WTC11 (cell line): Measurements from ENCODE around the gene RBM20. TPM values are rescaled to one million over a fixed set of nuclear protein-coding genes. Genes with fewer than 3 reads are reported as not detected.
A peak's percentile ranks its signal among the peaks of the same experiment; 100 is the strongest.

ENCODE experiments used
- ATAC-seq: fragments of 200-7000 bp; cut with Tn5 transposase; 2 replicates; pipeline ENCODE4 v1.10.0; 2021; ENCODE audit warnings: mild to moderate bottlenecking, moderate library complexity
- CTCF ChIA-PET: fragments of 300-600 bp; sonication (Branson Sonifier 250); formaldehyde crosslinking; loops from one replicate; lab custom pipeline; 2021; ENCODE audit warnings: antibody characterized with exemption; lab: Charles Lee
- POLR2A ChIA-PET: fragments of 350-600 bp; sonication (Branson Sonifier 250); formaldehyde crosslinking; loops from one replicate; lab custom pipeline; 2021; ENCODE audit warnings: antibody characterized with exemption; lab: Charles Lee
- DNase-seq: peaks from one replicate; pipeline ENCODE4 v3.0.0; 2021; ENCODE audit warnings: low spot score
- H3K27ac Mint-ChIP-seq: 2 replicates; pipeline ENCODE4 v1.8.0; 2021; ENCODE audit warnings: mixed read lengths
- H3K27me3 Mint-ChIP-seq: 2 replicates; pipeline ENCODE4 v1.8.0; 2021; ENCODE audit warnings: low read depth, mild to moderate bottlenecking, moderate library complexity, mixed read lengths
- H3K36me3 Mint-ChIP-seq: 2 replicates; pipeline ENCODE4 v1.8.0; 2021; ENCODE audit warnings: mixed read lengths
- H3K4me1 Mint-ChIP-seq: 2 replicates; pipeline ENCODE4 v1.8.0; 2022; ENCODE audit warnings: mixed read lengths
- H3K4me3 Mint-ChIP-seq: 2 replicates; pipeline ENCODE4 v1.8.0; 2021; ENCODE audit warnings: mild to moderate bottlenecking, moderate library complexity, mixed read lengths
- H3K9me3 Mint-ChIP-seq: 2 replicates; pipeline ENCODE4 v1.8.0; 2021; ENCODE audit warnings: mixed read lengths
- FOXJ3 ChIP-seq: sonication (generic); formaldehyde crosslinking; IDR thresholded peaks from 2 replicates; pipeline ENCODE4 v1.9.0; 2021; ENCODE audit warnings: missing genetic modification reagents, mild to moderate bottlenecking, borderline replicate concordance
- GABPB1 ChIP-seq: sonication (generic); formaldehyde crosslinking; IDR thresholded peaks from 2 replicates; pipeline ENCODE4 v1.8.1; 2023; ENCODE audit warnings: mild to moderate bottlenecking, missing genetic modification reagents
- NFE2L1 ChIP-seq: sonication (generic); formaldehyde crosslinking; IDR thresholded peaks from 2 replicates; pipeline ENCODE4 v1.8.1; 2023; ENCODE audit warnings: missing genetic modification reagents
- NR1H2 ChIP-seq: sonication (generic); formaldehyde crosslinking; IDR thresholded peaks from 2 replicates; pipeline ENCODE4 v1.9.0; 2021; ENCODE audit warnings: mild to moderate bottlenecking, moderate library complexity, missing genetic modification reagents
- NR2C2 ChIP-seq: sonication (generic); formaldehyde crosslinking; IDR thresholded peaks from 2 replicates; pipeline ENCODE4 v1.8.0; 2022; ENCODE audit warnings: mild to moderate bottlenecking, missing genetic modification reagents
- NR3C1 ChIP-seq: sonication (generic); formaldehyde crosslinking; conservative IDR thresholded peaks from 2 replicates; pipeline ENCODE4 v1.8.1; 2023; ENCODE audit warnings: low read depth, mild to moderate bottlenecking, missing genetic modification reagents
- SMAD4 ChIP-seq: sonication (generic); formaldehyde crosslinking; IDR thresholded peaks from 2 replicates; pipeline ENCODE4 v1.8.0; 2022; ENCODE audit warnings: mild to moderate bottlenecking, missing genetic modification reagents
- SP1 ChIP-seq: sonication (generic); formaldehyde crosslinking; conservative IDR thresholded peaks from 2 replicates; pipeline ENCODE4 v1.8.1; 2022; ENCODE audit warnings: missing genetic modification reagents
- ZNF263 ChIP-seq: sonication (generic); formaldehyde crosslinking; IDR thresholded peaks from 2 replicates; pipeline ENCODE4 v1.8.1; 2022; ENCODE audit warnings: low read depth, mild to moderate bottlenecking, moderate library complexity, missing genetic modification reagents
- ZNF396 ChIP-seq: fragments of 250-450 bp; sonication (Bioruptor Pico); IDR thresholded peaks from 2 replicates; pipeline ENCODE4 v1.8.0; 2021; ENCODE audit warnings: mild to moderate bottlenecking, moderate library complexity, borderline replicate concordance
- ZNF423 ChIP-seq: fragments of 250-450 bp; sonication (Bioruptor Pico); IDR thresholded peaks from 2 replicates; pipeline ENCODE4 v2.1.2; 2022; ENCODE audit warnings: mild to moderate bottlenecking, moderate library complexity
- total RNA-seq: library from RNA; stranded (reverse); gene quantifications from 3 replicates; pipeline ENCODE4 v1.2.3, GENCODE V29; 2021
- TF ChIP-seq, protein P1 (sequence below): sonication (generic); formaldehyde crosslinking; conservative IDR thresholded peaks from 2 replicates; pipeline ENCODE4 v1.8.1; 2023; ENCODE audit warnings: mild to moderate bottlenecking, low read depth, missing genetic modification reagents, moderate library complexity
- TF ChIP-seq, protein P2 (sequence below): sonication (generic); formaldehyde crosslinking; IDR thresholded peaks from 2 replicates; pipeline ENCODE4 v1.8.1; 2022; ENCODE audit warnings: low read depth, missing genetic modification reagents, borderline replicate concordance
- TF ChIP-seq, protein P3 (sequence below): sonication (generic); formaldehyde crosslinking; IDR thresholded peaks from 2 replicates; pipeline ENCODE4 v1.8.0; 2022; ENCODE audit warnings: mild to moderate bottlenecking, missing genetic modification reagents
- TF ChIP-seq, protein P4 (sequence below): sonication (generic); formaldehyde crosslinking; IDR thresholded peaks from 2 replicates; pipeline ENCODE4 v1.8.0; 2022; ENCODE audit warnings: mild to moderate bottlenecking, missing genetic modification reagents
- TF ChIP-seq, protein P5 (sequence below): sonication (generic); formaldehyde crosslinking; IDR thresholded peaks from 2 replicates; pipeline ENCODE4 v1.8.0; 2023; ENCODE audit warnings: missing genetic modification reagents, mild to moderate bottlenecking, borderline replicate concordance

RBM20 gene
- total RNA-seq, 1 experiment from 2014 or later = 0.52 TPM

DNA sequence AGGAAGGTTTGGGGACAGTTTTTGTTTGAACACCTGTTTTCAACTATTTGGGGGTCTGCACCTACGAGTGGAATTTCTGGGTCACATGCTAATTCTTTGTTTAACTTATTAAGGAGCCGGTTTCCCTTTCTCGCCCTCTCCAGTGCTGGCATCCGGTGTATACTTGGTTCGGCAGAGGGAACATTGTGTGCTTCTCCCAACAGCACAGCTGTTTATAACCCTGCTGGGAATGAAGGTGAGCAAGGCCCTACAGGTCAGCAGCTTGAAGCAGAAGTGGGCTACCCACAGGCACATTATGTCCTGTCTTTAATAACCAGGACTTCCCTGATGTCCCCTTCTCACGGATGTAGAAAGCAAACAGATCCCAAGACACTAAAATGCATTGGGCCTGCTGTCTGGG lies 140.1 kb downstream of the RBM20 start (continued):
- TF ChIP-seq, protein P1, sequence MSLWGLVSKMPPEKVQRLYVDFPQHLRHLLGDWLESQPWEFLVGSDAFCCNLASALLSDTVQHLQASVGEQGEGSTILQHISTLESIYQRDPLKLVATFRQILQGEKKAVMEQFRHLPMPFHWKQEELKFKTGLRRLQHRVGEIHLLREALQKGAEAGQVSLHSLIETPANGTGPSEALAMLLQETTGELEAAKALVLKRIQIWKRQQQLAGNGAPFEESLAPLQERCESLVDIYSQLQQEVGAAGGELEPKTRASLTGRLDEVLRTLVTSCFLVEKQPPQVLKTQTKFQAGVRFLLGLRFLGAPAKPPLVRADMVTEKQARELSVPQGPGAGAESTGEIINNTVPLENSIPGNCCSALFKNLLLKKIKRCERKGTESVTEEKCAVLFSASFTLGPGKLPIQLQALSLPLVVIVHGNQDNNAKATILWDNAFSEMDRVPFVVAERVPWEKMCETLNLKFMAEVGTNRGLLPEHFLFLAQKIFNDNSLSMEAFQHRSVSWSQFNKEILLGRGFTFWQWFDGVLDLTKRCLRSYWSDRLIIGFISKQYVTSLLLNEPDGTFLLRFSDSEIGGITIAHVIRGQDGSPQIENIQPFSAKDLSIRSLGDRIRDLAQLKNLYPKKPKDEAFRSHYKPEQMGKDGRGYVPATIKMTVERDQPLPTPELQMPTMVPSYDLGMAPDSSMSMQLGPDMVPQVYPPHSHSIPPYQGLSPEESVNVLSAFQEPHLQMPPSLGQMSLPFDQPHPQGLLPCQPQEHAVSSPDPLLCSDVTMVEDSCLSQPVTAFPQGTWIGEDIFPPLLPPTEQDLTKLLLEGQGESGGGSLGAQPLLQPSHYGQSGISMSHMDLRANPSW (CRISPR knock-in tag) = no peak
- TF ChIP-seq, protein P2, sequence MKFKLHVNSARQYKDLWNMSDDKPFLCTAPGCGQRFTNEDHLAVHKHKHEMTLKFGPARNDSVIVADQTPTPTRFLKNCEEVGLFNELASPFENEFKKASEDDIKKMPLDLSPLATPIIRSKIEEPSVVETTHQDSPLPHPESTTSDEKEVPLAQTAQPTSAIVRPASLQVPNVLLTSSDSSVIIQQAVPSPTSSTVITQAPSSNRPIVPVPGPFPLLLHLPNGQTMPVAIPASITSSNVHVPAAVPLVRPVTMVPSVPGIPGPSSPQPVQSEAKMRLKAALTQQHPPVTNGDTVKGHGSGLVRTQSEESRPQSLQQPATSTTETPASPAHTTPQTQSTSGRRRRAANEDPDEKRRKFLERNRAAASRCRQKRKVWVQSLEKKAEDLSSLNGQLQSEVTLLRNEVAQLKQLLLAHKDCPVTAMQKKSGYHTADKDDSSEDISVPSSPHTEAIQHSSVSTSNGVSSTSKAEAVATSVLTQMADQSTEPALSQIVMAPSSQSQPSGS = no peak
- no peak for TF ChIP-seq FOXJ3 (CRISPR knock-in tag)
- TF ChIP-seq GABPB1 (CRISPR knock-in tag) = no peak
- TF ChIP-seq ZNF396 (CRISPR knock-in tag) = no peak
- no peak for TF ChIP-seq SP1 (CRISPR knock-in tag)
- no peak for TF ChIP-seq ZNF263 (CRISPR knock-in tag)
- TF ChIP-seq SMAD4 (CRISPR knock-in tag) = no peak
- TF ChIP-seq, protein P3, sequence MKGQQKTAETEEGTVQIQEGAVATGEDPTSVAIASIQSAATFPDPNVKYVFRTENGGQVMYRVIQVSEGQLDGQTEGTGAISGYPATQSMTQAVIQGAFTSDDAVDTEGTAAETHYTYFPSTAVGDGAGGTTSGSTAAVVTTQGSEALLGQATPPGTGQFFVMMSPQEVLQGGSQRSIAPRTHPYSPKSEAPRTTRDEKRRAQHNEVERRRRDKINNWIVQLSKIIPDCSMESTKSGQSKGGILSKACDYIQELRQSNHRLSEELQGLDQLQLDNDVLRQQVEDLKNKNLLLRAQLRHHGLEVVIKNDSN (CRISPR knock-in tag) = no peak
- TF ChIP-seq NR3C1 (CRISPR knock-in tag) = no peak
- TF ChIP-seq ZNF423 = no peak

DNA sequence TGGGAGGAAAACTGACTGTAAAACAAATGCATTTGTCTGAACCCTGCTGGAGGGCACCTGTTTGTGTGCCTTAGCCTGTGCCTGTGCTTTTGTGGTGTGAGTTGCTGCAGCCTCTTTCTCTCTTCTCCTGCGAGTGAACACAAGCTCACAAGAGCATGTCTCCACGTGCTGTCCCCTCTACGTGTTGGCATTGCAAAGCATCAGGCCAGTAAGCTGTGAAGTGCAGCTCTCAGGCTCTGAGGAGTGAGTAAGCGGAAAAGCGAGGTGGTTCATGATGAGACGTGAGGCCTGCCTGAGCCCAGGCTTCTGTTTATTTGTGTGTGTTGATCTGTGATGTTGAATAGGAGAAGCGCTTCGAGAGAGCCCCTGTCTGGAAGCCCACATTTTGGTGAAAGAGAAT lies 142.0 kb downstream of the RBM20 start:
- Mint-ChIP-seq H3K36me3 (no peaks in the 10 kb centered on the region), H3K9me3 (no peaks in the 10 kb centered on the region), H3K4me3 (no peak overlapping the region), H3K27ac (peak overlapping the region; percentile 1; the same call in 1 of the 2 replicates), H3K27me3 (no peaks in the 10 kb centered on the region), H3K4me1 (peaks cover 8% of the 10 kb centered on the region)
- ChIA-PET POLR2A (interaction anchor here (0.6 kb wide), 1 partner anchor 17 kb away, joined by 4 read pairs; no protein-coding TSS in a partner anchor), CTCF (interaction anchor here (1.1 kb wide), 1 partner anchor 40 kb away, joined by 4 read pairs; no protein-coding TSS in a partner anchor)
- DNase-seq (no peak), ATAC-seq (peak; percentile 30)
- no peak for TF ChIP-seq NR1H2 (CRISPR knock-in tag)
- TF ChIP-seq NR2C2 = no peak
- TF ChIP-seq ZNF263 (CRISPR knock-in tag) = no peak
- TF ChIP-seq ZNF423 = no peak
- TF ChIP-seq, protein P4, sequence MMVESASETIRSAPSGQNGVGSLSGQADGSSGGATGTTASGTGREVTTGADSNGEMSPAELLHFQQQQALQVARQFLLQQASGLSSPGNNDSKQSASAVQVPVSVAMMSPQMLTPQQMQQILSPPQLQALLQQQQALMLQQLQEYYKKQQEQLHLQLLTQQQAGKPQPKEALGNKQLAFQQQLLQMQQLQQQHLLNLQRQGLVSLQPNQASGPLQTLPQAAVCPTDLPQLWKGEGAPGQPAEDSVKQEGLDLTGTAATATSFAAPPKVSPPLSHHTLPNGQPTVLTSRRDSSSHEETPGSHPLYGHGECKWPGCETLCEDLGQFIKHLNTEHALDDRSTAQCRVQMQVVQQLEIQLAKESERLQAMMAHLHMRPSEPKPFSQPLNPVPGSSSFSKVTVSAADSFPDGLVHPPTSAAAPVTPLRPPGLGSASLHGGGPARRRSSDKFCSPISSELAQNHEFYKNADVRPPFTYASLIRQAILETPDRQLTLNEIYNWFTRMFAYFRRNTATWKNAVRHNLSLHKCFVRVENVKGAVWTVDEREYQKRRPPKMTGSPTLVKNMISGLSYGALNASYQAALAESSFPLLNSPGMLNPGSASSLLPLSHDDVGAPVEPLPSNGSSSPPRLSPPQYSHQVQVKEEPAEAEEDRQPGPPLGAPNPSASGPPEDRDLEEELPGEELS (CRISPR knock-in tag) = no peak
- no peak for TF ChIP-seq NFE2L1 (CRISPR knock-in tag)
- TF ChIP-seq, protein P5, sequence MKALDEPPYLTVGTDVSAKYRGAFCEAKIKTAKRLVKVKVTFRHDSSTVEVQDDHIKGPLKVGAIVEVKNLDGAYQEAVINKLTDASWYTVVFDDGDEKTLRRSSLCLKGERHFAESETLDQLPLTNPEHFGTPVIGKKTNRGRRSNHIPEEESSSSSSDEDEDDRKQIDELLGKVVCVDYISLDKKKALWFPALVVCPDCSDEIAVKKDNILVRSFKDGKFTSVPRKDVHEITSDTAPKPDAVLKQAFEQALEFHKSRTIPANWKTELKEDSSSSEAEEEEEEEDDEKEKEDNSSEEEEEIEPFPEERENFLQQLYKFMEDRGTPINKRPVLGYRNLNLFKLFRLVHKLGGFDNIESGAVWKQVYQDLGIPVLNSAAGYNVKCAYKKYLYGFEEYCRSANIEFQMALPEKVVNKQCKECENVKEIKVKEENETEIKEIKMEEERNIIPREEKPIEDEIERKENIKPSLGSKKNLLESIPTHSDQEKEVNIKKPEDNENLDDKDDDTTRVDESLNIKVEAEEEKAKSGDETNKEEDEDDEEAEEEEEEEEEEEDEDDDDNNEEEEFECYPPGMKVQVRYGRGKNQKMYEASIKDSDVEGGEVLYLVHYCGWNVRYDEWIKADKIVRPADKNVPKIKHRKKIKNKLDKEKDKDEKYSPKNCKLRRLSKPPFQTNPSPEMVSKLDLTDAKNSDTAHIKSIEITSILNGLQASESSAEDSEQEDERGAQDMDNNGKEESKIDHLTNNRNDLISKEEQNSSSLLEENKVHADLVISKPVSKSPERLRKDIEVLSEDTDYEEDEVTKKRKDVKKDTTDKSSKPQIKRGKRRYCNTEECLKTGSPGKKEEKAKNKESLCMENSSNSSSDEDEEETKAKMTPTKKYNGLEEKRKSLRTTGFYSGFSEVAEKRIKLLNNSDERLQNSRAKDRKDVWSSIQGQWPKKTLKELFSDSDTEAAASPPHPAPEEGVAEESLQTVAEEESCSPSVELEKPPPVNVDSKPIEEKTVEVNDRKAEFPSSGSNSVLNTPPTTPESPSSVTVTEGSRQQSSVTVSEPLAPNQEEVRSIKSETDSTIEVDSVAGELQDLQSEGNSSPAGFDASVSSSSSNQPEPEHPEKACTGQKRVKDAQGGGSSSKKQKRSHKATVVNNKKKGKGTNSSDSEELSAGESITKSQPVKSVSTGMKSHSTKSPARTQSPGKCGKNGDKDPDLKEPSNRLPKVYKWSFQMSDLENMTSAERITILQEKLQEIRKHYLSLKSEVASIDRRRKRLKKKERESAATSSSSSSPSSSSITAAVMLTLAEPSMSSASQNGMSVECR (CRISPR knock-in tag) = no peak
